Epithelial cell of proximal tubule (primary cell): Measurements from ENCODE around the gene LRRC3B. TPM values are rescaled to one million over a fixed set of nuclear protein-coding genes. Genes with fewer than 3 reads are reported as not detected.

Source experiments
- DNase-seq: peaks from one replicate; pipeline ENCODE4 v3.0.0-alpha.2; 2011; ENCODE audit warnings: low read depth
- H3K4me3 ChIP-seq: 2 replicates; pipeline ENCODE4 v1.5.1; 2011; ENCODE audit warnings: low read depth, mild to moderate bottlenecking, low read length
- CTCF ChIP-seq: conservative IDR thresholded peaks from 2 replicates; pipeline ENCODE4 v1.5.1; 2012; ENCODE audit warnings: low read depth, mild to moderate bottlenecking, low read length
- total RNA-seq: library from RNA; depleted of rRNA; stranded (reverse); fragments of >200 nt; gene quantifications from 2 replicates; pipeline ENCODE4 v1.2.3, GENCODE V29; 2015

LRRC3B gene
- total RNA-seq, 1 donor from 2014 or later: not detected

DNA sequence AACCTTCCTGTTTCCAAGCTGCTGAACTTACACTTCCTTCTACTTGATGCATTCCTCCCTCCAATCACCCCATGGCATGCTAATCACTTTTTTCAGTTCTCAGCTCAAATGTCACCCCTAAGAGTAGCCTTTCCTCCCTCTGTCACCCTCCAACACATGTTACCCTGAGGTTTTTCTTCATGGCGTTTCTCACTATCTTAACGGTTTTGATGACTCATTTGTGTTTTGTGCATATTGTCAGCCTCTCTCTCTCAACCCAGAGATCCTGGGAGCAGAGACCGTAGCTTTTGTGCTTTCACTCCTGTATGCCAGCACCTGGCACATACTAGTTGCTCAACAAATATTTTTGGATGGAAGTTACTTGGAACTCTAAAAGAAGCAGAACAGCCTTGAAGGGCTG is 24.5 kb downstream of the LRRC3B start:
- DNase-seq: no peak
- no peak for TF ChIP-seq CTCF
- no peak overlapping the region for H3K4me3 ChIP-seq

- no peak for TF ChIP-seq CTCF
- no peak for DNase-seq
- H3K4me3 ChIP-seq: no peak overlapping the region
Observed at GRCh38 chr3:26648461-26648860, 25.9 kb downstream of the LRRC3B start.

DNA sequence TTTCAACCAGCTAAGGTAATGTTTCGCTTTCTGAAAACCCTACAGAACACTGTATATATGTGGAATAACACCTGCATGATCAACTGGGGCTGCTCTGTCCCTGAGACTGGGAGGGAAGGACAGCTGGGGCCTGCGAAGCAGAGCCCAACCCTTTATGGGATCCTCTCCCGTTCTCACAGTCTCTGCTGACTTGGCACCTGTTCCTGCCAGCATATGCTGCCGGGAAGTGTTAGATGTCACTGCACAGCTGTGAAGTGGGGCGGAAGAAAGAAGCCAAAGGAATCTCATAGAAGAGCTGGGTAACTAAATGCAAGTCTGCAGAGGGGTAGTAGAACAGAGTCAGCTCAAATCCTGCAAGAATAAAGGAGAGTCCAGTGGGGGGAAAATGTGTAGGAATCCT is 29.6 kb downstream of the LRRC3B start:
- DNase-seq: no peak
- TF ChIP-seq CTCF: no peak
- H3K4me3 ChIP-seq: no peak overlapping the region

- DNase-seq: no peak
- no peak for TF ChIP-seq CTCF
Observed at GRCh38 chr3:26653811-26654425, 31.3 kb downstream of the LRRC3B start.

DNA sequence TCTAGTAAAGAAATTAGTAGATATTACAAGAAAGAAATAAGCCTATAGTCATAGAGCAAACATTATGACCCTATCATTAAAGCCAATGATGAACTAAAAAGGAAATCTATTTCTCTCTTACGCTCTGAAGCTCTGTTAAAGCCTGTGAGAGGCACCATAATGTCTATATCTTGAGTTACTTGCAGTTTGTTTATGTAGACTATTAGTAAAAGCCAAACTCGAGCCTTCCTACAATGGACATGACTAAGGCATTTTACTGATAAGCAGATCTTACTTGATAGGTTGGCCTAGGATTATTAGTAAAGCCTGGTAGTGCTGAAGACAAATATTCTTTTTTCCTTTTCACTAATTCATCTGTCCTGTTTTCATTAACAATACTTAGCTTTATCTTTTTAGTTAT is 32.7 kb downstream of the LRRC3B start:
- no peak for TF ChIP-seq CTCF

More at GRCh38 chr3:26653811-26654425, 31.3 kb downstream of the LRRC3B start:
- no peak overlapping the region for H3K4me3 ChIP-seq

DNA sequence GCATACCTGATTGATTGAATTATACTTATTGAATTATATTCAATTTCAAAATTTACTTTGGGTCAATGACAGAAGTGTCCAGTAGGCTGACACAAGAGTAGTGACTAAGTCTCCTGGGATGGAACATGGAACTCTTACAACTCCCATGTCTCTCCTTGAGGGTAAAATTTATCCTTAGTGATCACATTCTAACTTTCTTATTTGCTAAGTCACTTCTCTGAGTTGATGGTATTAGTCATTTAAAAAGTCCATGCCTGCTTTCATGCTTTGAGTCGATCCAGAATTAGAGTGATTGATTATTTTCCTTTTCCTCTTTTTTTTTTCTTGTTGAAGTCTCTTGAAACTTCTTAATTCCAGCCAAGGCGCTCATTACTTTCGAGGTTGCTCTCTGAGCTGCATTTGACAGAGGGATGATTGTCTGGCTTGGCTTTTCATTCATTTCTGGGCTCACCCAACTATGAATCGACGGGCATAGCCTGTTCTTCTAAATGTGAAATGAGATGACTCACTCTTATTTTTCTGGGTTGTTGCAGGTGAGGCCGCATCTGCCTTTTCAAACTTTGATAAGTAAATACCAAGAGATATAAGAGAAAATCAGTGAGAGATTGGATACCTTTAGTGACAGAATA is 34.9 kb downstream of the LRRC3B start:
- no peak overlapping the region for H3K4me3 ChIP-seq
- TF ChIP-seq CTCF: no peak
- no peak for DNase-seq

More for the DNA sequence above, 32.7 kb downstream of the LRRC3B start:
- no peak for DNase-seq
- H3K4me3 ChIP-seq: no peak overlapping the region

GRCh38 chr3:26668171-26668570 is 45.6 kb downstream of the LRRC3B start:
- H3K4me3 ChIP-seq: no peak overlapping the region
- no peak for DNase-seq
- no peak for TF ChIP-seq CTCF
